ENCODE measurements around the gene SLC8A1. TPM values are rescaled to one million over a fixed set of nuclear protein-coding genes. Genes with fewer than 3 reads are reported as not detected.

SLC8A1 gene
- total RNA-seq, 1 donor from 2014 or later, result 4.2 TPM

GRCh38 chr2:40470822-40471813 is 19.2 kb upstream of the SLC8A1 start:
- no peak overlapping the region for H3K4me3 Mint-ChIP-seq
- no peaks in the 10 kb centered on the region for H3K27me3 Mint-ChIP-seq (ENCODE audit: low read depth)
- no peaks in the 10 kb centered on the region for H3K36me3 Mint-ChIP-seq (ENCODE audit: low read depth)

GRCh38 chr2:40466935-40467572 is 15.2 kb upstream of the SLC8A1 start:
- H3K27ac Mint-ChIP-seq (ENCODE audit: unreplicated experiment), result no peak overlapping the region
- peaks cover 14% of the 10 kb centered on the region for H3K4me1 Mint-ChIP-seq
- no peak overlapping the region for H3K4me3 Mint-ChIP-seq
- no peaks in the 10 kb centered on the region for H3K9me3 Mint-ChIP-seq
- no peak for DNase-seq (ENCODE audit: low read depth, low spot score)
- no peaks in the 10 kb centered on the region for H3K36me3 Mint-ChIP-seq (ENCODE audit: low read depth)
- no peak for TF ChIP-seq CTCF (conservative IDR thresholded peaks at IDR 0.05)
- H3K27me3 Mint-ChIP-seq (ENCODE audit: low read depth), result no peaks in the 10 kb centered on the region

More at GRCh38 chr2:40470822-40471813, 19.2 kb upstream of the SLC8A1 start:
- Mint-ChIP-seq H3K27ac (ENCODE audit: unreplicated experiment) (no peak overlapping the region), H3K4me1 (peaks cover 6% of the 10 kb centered on the region), H3K9me3 (no peaks in the 10 kb centered on the region)
- no peak for DNase-seq (ENCODE audit: low read depth, low spot score)
- no peak for TF ChIP-seq CTCF (conservative IDR thresholded peaks at IDR 0.05)

- H3K27ac Mint-ChIP-seq (ENCODE audit: unreplicated experiment), result no peak overlapping the region
- no peaks in the 10 kb centered on the region for H3K9me3 Mint-ChIP-seq
- no peaks in the 10 kb centered on the region for H3K36me3 Mint-ChIP-seq (ENCODE audit: low read depth)
- TF ChIP-seq CTCF (conservative IDR thresholded peaks at IDR 0.05), result no peak
- no peaks in the 10 kb centered on the region for H3K27me3 Mint-ChIP-seq (ENCODE audit: low read depth)
- H3K4me3 Mint-ChIP-seq, result no peak overlapping the region
- no peak for DNase-seq (ENCODE audit: low read depth, low spot score)
- H3K4me1 Mint-ChIP-seq, result peaks cover 15% of the 10 kb centered on the region
Observed at GRCh38 chr2:40466332-40466906, 14.5 kb upstream of the SLC8A1 start.

- Mint-ChIP-seq H3K36me3 (ENCODE audit: low read depth) (no peaks in the 10 kb centered on the region), H3K4me3 (no peak overlapping the region), H3K27me3 (ENCODE audit: low read depth) (no peaks in the 10 kb centered on the region), H3K9me3 (no peaks in the 10 kb centered on the region), H3K27ac (ENCODE audit: unreplicated experiment) (no peak overlapping the region), H3K4me1 (peaks cover 18% of the 10 kb centered on the region)
- no peak for DNase-seq (ENCODE audit: low read depth, low spot score)
- TF ChIP-seq CTCF (conservative IDR thresholded peaks at IDR 0.05), result no peak
Observed at GRCh38 chr2:40463112-40463511, 11.2 kb upstream of the SLC8A1 start.

- Mint-ChIP-seq H3K4me3 (no peak overlapping the region), H3K27me3 (ENCODE audit: low read depth) (peaks cover 13% of the 10 kb centered on the region), H3K27ac (ENCODE audit: unreplicated experiment) (no peak overlapping the region), H3K4me1 (peaks cover 9% of the 10 kb centered on the region), H3K36me3 (ENCODE audit: low read depth) (no peaks in the 10 kb centered on the region), H3K9me3 (no peaks in the 10 kb centered on the region)
- no peak for DNase-seq (ENCODE audit: low read depth, low spot score)
- TF ChIP-seq CTCF (conservative IDR thresholded peaks at IDR 0.05), result no peak
Observed at GRCh38 chr2:40458271-40458794, 6.4 kb upstream of the SLC8A1 start.

Data from neural crest cell (in vitro differentiated cells).